ENCODE data around the gene LRCH4.

Gene LRCH4

DNA sequence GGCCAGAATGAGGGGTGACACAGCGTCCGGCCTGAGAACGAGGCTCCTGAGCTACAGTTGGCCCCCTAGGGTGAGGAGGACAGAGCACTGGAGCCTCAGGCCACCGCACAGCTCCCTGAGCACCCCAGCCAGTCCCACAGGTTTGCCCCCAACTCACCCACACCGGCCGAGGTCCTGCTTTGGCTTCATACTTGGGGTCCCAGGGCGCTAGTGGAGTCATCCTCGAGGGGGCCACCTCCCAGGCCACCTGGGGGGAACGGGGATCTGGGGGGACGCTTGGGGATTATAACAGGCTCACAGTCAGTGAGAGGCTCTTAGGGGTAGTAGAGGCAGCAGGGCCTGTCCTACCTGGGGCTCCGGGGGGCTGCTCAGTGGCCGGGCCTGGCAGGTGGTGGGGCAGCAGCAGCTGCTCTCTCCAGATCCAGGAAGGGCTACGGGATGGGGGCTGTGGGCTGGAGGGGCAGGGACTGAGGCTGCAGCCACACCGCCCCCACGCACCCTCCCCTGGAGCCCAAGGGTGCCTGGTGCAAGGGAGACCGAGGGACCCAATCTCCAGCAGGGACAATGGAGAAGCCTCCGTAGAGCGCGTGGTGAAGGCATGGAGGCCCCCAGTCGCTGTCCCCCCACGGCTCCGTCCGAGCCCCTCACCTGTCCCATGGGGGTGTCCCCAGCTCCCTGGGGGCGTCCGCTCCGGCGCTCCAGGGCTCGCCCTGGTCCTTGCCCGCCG lies 12.8 kb downstream of the LRCH4 start:
- TF ChIP-seq EZH2phosphoT487 (IDR thresholded peaks at IDR 0.05; ENCODE audit: borderline replicate concordance): no peak
- TF ChIP-seq, protein P1, sequence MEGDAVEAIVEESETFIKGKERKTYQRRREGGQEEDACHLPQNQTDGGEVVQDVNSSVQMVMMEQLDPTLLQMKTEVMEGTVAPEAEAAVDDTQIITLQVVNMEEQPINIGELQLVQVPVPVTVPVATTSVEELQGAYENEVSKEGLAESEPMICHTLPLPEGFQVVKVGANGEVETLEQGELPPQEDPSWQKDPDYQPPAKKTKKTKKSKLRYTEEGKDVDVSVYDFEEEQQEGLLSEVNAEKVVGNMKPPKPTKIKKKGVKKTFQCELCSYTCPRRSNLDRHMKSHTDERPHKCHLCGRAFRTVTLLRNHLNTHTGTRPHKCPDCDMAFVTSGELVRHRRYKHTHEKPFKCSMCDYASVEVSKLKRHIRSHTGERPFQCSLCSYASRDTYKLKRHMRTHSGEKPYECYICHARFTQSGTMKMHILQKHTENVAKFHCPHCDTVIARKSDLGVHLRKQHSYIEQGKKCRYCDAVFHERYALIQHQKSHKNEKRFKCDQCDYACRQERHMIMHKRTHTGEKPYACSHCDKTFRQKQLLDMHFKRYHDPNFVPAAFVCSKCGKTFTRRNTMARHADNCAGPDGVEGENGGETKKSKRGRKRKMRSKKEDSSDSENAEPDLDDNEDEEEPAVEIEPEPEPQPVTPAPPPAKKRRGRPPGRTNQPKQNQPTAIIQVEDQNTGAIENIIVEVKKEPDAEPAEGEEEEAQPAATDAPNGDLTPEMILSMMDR (conservative IDR thresholded peaks at IDR 0.05; ENCODE audit: low read length): no peak
- H3K4me2 ChIP-seq (ENCODE audit: low read depth, low read length, poor library complexity, severe bottlenecking): no peak overlapping the region
- H3K9me2 ChIP-seq (replicated peaks; ENCODE audit: low read depth, low read length): no peaks in the 10 kb centered on the region
- H3K27me3 ChIP-seq (ENCODE audit: insufficient read depth, low read length, poor library complexity, severe bottlenecking): no peaks in the 10 kb centered on the region
- H3K9me3 ChIP-seq (ENCODE audit: insufficient read depth, low read depth, low read length): no peaks in the 10 kb centered on the region
- H3K4me3 ChIP-seq (ENCODE audit: low read length, poor library complexity, severe bottlenecking): no peak overlapping the region
- no peaks in the 10 kb centered on the region for H4K20me1 ChIP-seq (ENCODE audit: insufficient read depth, low read length, poor library complexity, severe bottlenecking)
- no peak overlapping the region for H3K9ac ChIP-seq (ENCODE audit: low read depth, low read length, poor library complexity, severe bottlenecking)
- no peaks in the 10 kb centered on the region for H3F3A ChIP-seq (ENCODE audit: low read depth)
- no peak overlapping the region for H2AFZ ChIP-seq (ENCODE audit: low read length)
- H3K36me3 ChIP-seq (ENCODE audit: insufficient read depth, low read length): peaks cover 34% of the 10 kb centered on the region; the same call in 1 of the 2 replicates
- H3K79me2 ChIP-seq (ENCODE audit: insufficient read depth, low read length): no peaks in the 10 kb centered on the region
- peaks cover 20% of the 10 kb centered on the region for H3K4me1 ChIP-seq (ENCODE audit: insufficient read depth, low read length, poor library complexity, severe bottlenecking)

DNA sequence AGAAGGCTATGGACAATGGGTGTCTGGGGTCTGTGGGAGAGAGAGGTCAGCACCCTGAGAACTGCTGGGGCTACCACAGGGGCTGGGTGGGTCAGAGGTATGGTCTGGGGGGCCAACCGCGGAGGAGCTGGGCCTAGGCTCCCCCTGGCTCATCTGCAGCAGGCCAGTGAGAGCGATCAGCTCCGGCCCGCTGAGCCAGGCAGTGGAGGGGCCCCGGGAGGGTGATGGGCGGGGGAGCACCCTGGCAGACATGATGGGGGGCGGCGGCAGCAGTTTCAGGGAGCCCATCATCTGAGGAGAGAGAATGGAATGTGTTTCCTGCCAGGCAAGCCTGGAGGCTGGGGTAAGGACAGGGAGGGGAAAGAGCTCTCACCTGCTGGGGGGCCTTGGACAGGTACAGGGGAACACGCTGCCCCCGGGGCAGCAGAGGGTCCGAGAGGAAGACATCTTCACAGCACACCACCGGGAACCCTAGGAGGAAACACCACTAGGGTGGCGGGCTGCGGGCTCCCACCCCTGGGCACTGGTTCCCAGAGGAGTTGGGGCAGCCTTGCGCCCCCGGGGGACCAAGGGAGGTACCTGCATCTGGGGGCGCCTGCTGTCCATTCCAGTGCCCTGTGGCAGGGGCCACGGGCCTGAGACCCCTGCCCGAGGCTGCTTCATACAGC lies 13.5 kb downstream of the LRCH4 start:
- H3K9me3 ChIP-seq (ENCODE audit: insufficient read depth, low read depth, low read length): no peaks in the 10 kb centered on the region
- H3K9ac ChIP-seq (ENCODE audit: low read depth, low read length, poor library complexity, severe bottlenecking): no peak overlapping the region
- TF ChIP-seq EZH2phosphoT487 (IDR thresholded peaks at IDR 0.05; ENCODE audit: borderline replicate concordance): no peak
- TF ChIP-seq, protein P1 (conservative IDR thresholded peaks at IDR 0.05; ENCODE audit: low read length): no peak
- H4K20me1 ChIP-seq (ENCODE audit: insufficient read depth, low read length, poor library complexity, severe bottlenecking): no peaks in the 10 kb centered on the region
- no peaks in the 10 kb centered on the region for H3F3A ChIP-seq (ENCODE audit: low read depth)
- no peak overlapping the region for H3K4me2 ChIP-seq (ENCODE audit: low read depth, low read length, poor library complexity, severe bottlenecking)
- no peak overlapping the region for H2AFZ ChIP-seq (ENCODE audit: low read length)
- H3K79me2 ChIP-seq (ENCODE audit: insufficient read depth, low read length): no peaks in the 10 kb centered on the region
- H3K4me1 ChIP-seq (ENCODE audit: insufficient read depth, low read length, poor library complexity, severe bottlenecking): peaks cover 27% of the 10 kb centered on the region
- no peaks in the 10 kb centered on the region for H3K27me3 ChIP-seq (ENCODE audit: insufficient read depth, low read length, poor library complexity, severe bottlenecking)
- H3K36me3 ChIP-seq (ENCODE audit: insufficient read depth, low read length): peaks cover 27% of the 10 kb centered on the region; the same call in 1 of the 2 replicates
- H3K4me3 ChIP-seq (ENCODE audit: low read length, poor library complexity, severe bottlenecking): no peak overlapping the region
- H3K9me2 ChIP-seq (replicated peaks; ENCODE audit: low read depth, low read length): no peaks in the 10 kb centered on the region

DNA sequence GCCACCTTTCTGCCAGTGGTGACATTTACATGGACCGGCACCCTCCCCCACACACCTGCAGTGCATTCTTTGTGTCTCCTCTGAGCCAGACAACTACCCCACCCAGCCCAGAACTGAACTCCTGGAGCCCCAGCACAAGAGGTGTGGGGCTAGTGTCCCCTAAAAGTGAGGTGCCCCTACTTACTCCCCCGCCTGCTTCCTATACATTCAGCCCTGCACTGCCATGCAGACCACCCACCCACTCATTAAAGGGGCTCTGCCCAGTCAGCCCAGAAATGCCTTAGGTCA lies 14.2 kb downstream of the LRCH4 start:
- Histone ChIP-seq H3K4me2 (ENCODE audit: low read depth, low read length, poor library complexity, severe bottlenecking) (no peak overlapping the region), H3K9me2 (replicated peaks; ENCODE audit: low read depth, low read length) (no peaks in the 10 kb centered on the region), H3K4me3 (ENCODE audit: low read length, poor library complexity, severe bottlenecking) (no peak overlapping the region), H3K27me3 (ENCODE audit: insufficient read depth, low read length, poor library complexity, severe bottlenecking) (no peaks in the 10 kb centered on the region), H2AFZ (ENCODE audit: low read length) (no peak overlapping the region), H3F3A (ENCODE audit: low read depth) (no peaks in the 10 kb centered on the region), H3K9ac (ENCODE audit: low read depth, low read length, poor library complexity, severe bottlenecking) (no peak overlapping the region), H3K79me2 (ENCODE audit: insufficient read depth, low read length) (no peaks in the 10 kb centered on the region), H3K9me3 (ENCODE audit: insufficient read depth, low read depth, low read length) (no peaks in the 10 kb centered on the region), H4K20me1 (ENCODE audit: insufficient read depth, low read length, poor library complexity, severe bottlenecking) (no peaks in the 10 kb centered on the region), H3K36me3 (ENCODE audit: insufficient read depth, low read length) (peaks cover 21% of the 10 kb centered on the region; the same call in 1 of the 2 replicates), H3K4me1 (ENCODE audit: insufficient read depth, low read length, poor library complexity, severe bottlenecking) (peaks cover 33% of the 10 kb centered on the region)
- TF ChIP-seq, protein P1 (conservative IDR thresholded peaks at IDR 0.05; ENCODE audit: low read length): no peak
- TF ChIP-seq EZH2phosphoT487 (IDR thresholded peaks at IDR 0.05; ENCODE audit: borderline replicate concordance): no peak

All from Loucy (cell line).